ENCODE results near the gene MAP3K13.

- TF ChIP-seq, protein P1, sequence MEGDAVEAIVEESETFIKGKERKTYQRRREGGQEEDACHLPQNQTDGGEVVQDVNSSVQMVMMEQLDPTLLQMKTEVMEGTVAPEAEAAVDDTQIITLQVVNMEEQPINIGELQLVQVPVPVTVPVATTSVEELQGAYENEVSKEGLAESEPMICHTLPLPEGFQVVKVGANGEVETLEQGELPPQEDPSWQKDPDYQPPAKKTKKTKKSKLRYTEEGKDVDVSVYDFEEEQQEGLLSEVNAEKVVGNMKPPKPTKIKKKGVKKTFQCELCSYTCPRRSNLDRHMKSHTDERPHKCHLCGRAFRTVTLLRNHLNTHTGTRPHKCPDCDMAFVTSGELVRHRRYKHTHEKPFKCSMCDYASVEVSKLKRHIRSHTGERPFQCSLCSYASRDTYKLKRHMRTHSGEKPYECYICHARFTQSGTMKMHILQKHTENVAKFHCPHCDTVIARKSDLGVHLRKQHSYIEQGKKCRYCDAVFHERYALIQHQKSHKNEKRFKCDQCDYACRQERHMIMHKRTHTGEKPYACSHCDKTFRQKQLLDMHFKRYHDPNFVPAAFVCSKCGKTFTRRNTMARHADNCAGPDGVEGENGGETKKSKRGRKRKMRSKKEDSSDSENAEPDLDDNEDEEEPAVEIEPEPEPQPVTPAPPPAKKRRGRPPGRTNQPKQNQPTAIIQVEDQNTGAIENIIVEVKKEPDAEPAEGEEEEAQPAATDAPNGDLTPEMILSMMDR (IDR thresholded peaks at IDR 0.05; ENCODE audit: low read length), result no peak
- no peak for TF ChIP-seq EZH2 (IDR thresholded peaks at IDR 0.05; ENCODE audit: borderline replicate concordance, low read length)
Measured at GRCh38 chr3:185328324-185329004, 34.5 kb upstream of the MAP3K13 start.
